H7 (cell line): ENCODE results near the gene TBC1D5. TPM values are rescaled to one million over a fixed set of nuclear protein-coding genes. Genes with fewer than 3 reads are reported as not detected.
"Not testable (repeated sequence)": the region's sequence is repeated elsewhere in the genome, so short reads cannot be mapped to it uniquely, and the experiment has no call there.

Source experiments
- DNase-seq: peaks from one replicate; pipeline ENCODE4 v3.0.0; 2012
- H3K27me3 ChIP-seq: 2 replicates; pipeline ENCODE4 v1.6.0; 2011; ENCODE audit warnings: mild to moderate bottlenecking, low read length; ENCODE audit not compliant: control insufficient read depth, insufficient read depth
- H3K36me3 ChIP-seq: replicated peaks from 2 replicates; pipeline ENCODE4 v1.5.1; 2011; ENCODE audit warnings: low read length; ENCODE audit not compliant: control insufficient read depth, insufficient read depth
- H3K4me3 ChIP-seq: 2 replicates; pipeline ENCODE4 v1.5.1; 2011; ENCODE audit warnings: low read depth, mild to moderate bottlenecking, control low read depth, low read length, moderate library complexity; ENCODE audit not compliant: insufficient read depth
- total RNA-seq: library from RNA; depleted of rRNA; stranded (reverse); fragments of >200 nt; shearing (Covaris generic); gene quantifications from 2 replicates; pipeline ENCODE4 v1.2.3, GENCODE V29; 2014

Gene TBC1D5
- total RNA-seq, 1 experiment from 2014 or later, result 26.8 TPM

DNA sequence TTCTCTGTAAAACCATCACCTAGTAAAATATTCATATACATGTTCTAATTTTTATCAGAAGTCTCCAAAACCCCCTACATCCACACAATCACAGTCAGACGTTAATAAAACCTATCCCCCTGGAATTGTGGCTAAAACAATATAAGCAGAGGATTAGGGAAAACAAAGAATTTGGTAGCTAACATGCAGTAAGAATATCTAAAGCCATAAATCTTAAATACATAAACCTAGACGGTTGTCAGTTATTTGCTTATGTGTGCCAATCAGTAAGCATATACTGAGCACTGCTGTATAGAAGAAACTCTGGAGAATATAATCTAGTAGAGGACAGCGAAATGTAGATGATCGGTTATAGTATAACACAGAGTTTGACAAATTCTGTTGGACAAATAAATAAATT, 232.2 kb downstream of the TBC1D5 start:
- Histone ChIP-seq H3K36me3 (no peaks in the 10 kb centered on the region), H3K27me3 (no peaks in the 10 kb centered on the region), H3K4me3 (no peak overlapping the region)
- no peak for DNase-seq

DNA sequence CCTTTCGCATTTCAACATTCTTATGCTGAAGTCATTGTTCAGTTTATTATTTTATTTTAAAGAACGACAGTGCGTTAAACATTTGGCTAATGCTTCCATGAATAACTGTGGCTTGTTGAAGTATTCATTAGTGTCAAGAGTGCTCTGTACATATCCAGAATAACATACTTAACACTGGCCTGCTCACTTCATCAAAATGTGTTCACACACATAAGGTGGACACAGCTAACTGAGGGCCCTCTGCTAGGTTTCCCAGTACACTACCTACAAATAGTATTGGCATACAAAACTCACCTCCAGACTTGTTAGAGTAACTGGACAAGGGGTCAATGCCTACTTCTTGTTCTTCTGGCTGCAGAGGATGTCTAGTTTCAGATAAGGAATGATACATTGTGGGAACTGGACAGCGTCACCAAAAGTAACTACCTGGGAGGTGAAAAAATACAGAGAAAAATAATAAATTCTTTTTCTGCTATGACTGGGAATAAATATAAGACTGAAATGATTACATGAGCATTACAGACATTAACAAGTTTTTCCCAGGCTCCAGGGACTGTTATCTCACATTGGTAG, 234.2 kb downstream of the TBC1D5 start:
- H3K27me3 ChIP-seq, result no peaks in the 10 kb centered on the region
- no peak overlapping the region for H3K4me3 ChIP-seq
- no peaks in the 10 kb centered on the region for H3K36me3 ChIP-seq
- no peak for DNase-seq

DNA sequence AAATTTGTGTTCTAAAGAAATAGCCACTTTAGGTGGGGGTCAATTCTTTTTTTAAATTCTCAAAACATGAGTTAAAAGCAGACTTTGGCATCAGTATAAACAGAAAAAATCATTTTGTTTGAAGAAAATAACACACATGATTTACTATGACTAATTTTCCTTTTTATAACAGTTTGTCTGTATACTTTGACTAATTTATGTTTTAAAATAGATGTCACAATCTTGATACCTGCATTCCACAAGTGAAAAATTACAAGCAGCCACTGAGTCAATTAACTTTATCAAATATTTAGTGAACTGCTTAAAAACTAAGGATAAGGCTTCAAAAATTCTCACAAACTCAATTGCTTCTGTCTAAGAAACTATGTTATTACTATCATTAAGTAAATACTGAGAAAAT, 235.0 kb downstream of the TBC1D5 start:
- Histone ChIP-seq H3K27me3 (no peaks in the 10 kb centered on the region), H3K4me3 (no peak overlapping the region), H3K36me3 (no peaks in the 10 kb centered on the region)
- DNase-seq, result no peak

DNA sequence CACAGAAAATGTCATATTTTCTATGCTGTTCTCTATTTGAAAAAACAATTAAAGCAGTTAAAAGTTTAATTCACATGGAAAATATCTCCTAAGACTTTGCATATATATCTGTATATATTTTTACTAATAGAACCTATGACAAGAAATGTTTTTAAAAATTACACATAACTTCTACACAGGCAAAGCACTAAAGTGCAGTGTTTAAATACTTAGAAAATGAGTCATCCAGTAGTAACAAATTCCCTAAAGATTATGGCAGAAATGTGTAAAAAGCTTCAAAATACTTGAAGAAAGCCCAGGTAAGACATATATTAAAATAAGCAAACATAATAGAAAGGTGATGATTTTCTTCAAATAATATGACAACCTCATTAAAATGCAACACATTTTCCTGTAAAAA, 236.6 kb downstream of the TBC1D5 start:
- no peaks in the 10 kb centered on the region for H3K27me3 ChIP-seq
- DNase-seq, result no peak

DNA sequence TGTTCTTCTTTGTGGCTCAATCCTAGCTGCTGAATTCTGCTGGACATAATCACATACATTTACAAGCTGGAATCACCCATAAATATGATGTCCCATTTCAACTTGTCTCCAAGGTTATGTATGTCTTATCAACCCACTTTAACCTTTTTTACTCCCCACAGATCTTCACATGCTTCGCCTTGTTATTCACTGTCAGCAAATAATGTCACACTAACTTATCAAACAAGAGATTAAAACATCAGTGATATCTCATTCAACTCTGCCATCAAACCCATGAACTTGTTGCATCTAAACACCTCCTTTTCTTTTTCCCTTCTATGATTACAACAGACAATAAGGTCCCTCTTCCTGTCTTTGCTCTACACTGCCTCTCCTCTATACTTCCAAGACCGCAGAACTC, 240.7 kb downstream of the TBC1D5 start:
- Histone ChIP-seq H3K4me3 (no peak overlapping the region), H3K27me3 (no peaks in the 10 kb centered on the region), H3K36me3 (no peaks in the 10 kb centered on the region)
- DNase-seq, result no peak

More for the DNA sequence above, 236.6 kb downstream of the TBC1D5 start:
- Histone ChIP-seq H3K4me3 (no peak overlapping the region), H3K36me3 (no peaks in the 10 kb centered on the region)

DNA sequence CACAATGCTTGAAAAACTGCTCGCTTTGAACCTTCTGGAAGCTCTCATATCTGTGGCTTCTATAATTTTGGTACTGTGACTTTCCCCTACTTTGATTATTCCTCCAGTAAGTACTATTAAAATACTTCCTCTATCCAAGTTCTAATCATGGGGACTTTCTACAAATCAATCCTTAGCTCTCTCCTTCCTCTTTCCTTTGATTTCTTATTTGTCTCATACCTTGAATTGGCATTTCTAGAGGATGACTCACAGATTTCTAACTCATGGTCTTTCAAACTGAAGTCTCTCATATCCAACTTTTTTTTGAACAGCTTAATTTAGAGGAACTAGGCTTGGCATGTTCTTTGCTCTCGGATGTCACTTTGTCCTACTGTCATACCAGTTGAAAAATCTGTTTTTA, 241.8 kb downstream of the TBC1D5 start:
- no peaks in the 10 kb centered on the region for H3K36me3 ChIP-seq
- H3K27me3 ChIP-seq, result no peaks in the 10 kb centered on the region
- H3K4me3 ChIP-seq, result no peak overlapping the region
- DNase-seq, result no peak

DNA sequence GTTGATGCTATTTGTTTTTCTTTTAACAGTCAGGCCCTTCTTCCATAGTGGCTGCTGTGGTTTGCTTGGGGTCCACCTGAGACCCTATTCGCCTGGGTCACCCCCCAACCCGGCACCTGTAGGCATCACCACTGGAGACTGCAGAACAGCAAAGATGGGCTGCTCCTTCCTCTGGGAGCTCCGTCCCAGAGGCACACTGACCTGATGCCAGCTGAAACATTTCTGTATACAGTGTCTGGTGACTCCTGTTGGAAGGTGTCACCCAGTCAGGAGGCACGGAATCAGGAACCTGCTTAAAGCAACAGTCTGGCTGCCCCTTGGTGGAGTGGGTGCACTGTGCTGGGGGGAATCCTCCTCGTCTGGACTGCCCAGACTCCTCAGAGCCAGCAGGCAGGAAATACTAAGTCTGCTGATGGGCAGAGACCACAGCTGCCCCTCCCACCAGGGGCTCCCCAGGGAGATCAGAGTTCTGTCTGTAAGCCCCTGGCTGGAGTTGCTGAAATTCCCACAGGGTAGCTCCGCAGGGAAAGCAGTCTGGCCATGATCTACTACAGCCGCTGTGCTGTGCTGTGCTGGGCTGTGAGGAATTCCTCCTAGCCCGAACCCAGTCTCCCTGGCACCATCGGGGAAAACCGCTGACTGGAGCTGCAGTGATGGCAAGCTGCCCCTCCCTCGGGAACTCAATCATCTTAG, 248.2 kb downstream of the TBC1D5 start:
- peak; percentile 7 for DNase-seq
- Histone ChIP-seq H3K27me3 (no peaks in the 10 kb centered on the region), H3K4me3 (no peak overlapping the region), H3K36me3 (no peaks in the 10 kb centered on the region)

DNA sequence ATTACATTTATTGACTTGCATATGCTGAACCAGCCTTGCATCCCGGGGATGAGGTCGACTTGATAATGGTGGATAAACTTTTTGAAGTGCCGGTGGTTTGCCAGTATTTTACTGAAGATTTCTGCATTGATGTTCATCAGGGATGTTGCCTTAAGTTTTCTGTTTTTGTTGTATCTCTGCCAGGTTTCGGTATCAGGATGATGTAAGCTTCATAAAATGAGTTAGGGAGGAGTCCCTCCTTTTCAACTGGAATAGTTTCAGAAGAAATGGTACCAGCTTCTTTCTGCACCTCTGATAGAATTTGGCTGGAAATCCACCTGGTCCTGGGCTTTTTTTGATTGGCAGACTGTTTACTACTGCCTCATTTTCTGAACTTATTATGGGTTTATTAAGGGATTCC, 250.8 kb downstream of the TBC1D5 start:
- no peaks in the 10 kb centered on the region for H3K27me3 ChIP-seq
- H3K4me3 ChIP-seq, result no peak overlapping the region
- no peak for DNase-seq
- H3K36me3 ChIP-seq, result no peaks in the 10 kb centered on the region

DNA sequence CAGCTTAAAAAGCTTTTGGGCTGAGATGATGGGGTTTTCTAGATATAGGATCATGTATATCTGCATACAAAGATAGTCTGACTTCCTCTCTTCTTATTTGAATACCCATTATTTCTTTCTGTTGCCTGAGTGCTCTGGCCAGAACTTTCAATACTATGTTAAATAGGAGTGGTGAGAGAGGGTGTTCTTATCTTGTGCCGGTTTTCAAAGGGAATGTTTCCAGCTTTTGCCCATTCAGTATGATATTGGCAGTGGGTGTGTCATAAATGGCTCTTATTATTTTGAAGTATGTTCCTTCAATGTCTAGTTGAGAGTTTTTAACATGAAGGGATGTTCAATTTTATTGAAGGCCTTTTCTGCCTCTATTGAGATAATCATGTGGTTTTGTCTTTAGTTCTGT, 251.2 kb downstream of the TBC1D5 start:
- H3K27me3 ChIP-seq, H3K36me3 ChIP-seq, H3K4me3 ChIP-seq, DNase-seq: not testable (repeated sequence)

DNA sequence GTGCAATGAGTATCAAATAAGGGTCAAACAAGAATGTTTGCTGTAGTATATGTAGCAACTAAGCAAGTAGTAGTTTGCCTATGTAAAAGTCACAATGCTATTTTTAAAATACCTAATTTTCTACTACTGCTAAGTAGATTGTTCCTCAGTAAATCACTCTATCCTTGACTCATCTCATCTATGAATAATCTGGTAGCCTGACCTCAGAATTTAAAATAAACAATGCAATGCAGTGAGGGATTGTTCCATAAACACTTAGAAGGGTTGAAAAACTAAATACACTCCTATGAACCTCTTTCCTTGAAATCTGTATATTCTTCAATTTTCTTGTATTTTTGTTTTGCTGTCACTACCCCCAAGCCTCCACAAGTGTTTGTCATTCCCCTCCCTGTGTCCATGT, 253.3 kb downstream of the TBC1D5 start:
- Histone ChIP-seq H3K27me3 (no peaks in the 10 kb centered on the region), H3K36me3 (no peaks in the 10 kb centered on the region), H3K4me3 (no peak overlapping the region)
- DNase-seq, result no peak

DNA sequence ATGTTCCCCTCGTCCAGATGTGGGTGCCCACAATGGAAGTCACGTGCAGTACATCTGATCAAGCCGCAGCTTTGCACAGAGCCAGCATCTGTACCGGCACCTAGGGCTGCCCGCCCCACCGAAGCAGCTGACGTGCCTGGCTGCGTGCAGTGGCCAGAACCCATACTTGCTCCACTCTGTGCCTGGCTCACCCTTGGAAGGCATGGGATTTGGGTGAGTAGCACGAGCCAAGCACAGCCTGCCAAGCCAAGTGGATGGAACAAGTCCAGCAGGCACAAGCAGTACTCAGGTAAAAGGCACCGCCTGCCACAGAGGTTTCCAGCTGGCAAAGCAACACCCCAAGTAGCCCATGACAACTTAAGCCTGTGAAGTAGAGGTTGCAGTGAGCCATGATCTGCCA, 261.3 kb downstream of the TBC1D5 start:
- H3K36me3 ChIP-seq, result no peaks in the 10 kb centered on the region
- DNase-seq, result no peak
- no peaks in the 10 kb centered on the region for H3K27me3 ChIP-seq
- H3K4me3 ChIP-seq, result no peak overlapping the region

DNA sequence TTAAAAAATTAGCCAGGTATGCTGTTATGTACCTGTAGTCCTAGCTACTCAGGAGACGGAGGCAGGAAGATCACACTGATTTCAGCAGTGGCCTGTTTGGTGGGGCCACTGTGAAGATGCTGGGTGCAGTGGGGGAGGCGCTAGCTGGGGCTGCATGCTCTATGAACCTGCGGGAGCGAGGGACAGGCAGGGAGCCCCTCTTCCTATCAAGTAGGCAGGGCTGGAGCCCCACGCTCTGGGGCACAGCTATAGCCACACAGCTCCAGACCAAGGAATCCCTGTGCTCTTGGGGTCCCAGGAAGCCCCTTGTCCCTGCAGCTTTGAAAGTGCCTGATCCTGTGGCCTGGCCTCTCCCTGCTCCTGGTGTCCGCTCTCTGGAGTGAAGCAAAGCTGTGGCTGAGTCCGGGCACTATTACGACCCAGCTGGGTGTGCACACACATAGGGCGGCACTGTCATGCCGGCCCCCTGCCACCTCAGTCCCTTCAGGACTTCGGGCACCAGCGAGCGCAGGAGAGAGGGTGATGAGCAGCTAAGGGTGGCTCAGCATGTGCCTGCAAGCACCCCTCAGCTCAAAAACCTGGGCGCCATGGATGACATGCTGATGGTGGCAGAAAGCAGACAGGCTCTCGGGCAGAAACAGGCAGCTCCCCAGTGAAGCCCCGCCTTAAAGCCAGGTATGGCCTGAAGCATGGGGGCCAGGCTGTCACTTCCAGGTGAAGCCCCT, 262.6 kb downstream of the TBC1D5 start:
- Histone ChIP-seq H3K27me3 (no peaks in the 10 kb centered on the region), H3K36me3 (no peaks in the 10 kb centered on the region), H3K4me3 (no peak overlapping the region)
- no peak for DNase-seq

DNA sequence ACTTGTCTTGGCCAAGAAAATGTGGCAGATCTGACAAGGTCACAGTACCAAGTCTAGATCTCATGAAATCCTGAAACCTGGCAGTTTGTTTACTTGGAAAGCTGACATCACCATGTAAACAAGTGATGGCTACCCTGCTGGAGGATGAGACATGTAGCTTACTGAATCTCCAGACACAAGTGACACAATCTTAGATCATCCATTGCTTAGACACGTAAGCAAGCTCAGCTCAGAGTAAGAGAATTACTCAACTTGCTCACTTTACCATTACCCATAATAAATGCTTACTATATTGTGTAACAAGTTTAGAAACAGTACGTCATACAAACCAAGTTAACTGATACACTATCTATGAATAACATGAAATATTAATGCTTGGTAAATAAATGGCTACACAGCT, 263.8 kb downstream of the TBC1D5 start:
- no peak for DNase-seq
- H3K27me3 ChIP-seq, result no peaks in the 10 kb centered on the region

DNA sequence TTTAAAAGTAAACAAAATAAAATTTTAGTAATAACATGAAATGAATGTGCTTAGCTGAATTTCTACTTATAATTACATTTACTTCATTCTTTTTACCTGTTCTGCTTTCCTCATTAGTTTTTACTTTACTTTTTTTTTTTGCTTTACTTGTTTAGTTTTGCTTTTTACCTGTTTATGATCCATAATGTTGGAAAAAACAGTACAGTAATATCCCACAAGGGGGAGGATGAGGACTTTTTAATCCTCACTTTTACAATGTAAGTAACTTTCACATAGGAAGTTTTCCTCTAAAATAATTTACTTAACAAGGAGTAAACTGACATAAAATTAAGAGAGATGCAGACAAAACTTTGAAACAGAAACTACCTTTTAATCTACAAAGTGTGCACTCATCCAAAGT, 268.7 kb downstream of the TBC1D5 start:
- no peak overlapping the region for H3K4me3 ChIP-seq
- no peak for DNase-seq
- no peaks in the 10 kb centered on the region for H3K36me3 ChIP-seq
- H3K27me3 ChIP-seq, result no peaks in the 10 kb centered on the region

More for the DNA sequence above, 263.8 kb downstream of the TBC1D5 start:
- Histone ChIP-seq H3K36me3 (no peaks in the 10 kb centered on the region), H3K4me3 (no peak overlapping the region)

DNA sequence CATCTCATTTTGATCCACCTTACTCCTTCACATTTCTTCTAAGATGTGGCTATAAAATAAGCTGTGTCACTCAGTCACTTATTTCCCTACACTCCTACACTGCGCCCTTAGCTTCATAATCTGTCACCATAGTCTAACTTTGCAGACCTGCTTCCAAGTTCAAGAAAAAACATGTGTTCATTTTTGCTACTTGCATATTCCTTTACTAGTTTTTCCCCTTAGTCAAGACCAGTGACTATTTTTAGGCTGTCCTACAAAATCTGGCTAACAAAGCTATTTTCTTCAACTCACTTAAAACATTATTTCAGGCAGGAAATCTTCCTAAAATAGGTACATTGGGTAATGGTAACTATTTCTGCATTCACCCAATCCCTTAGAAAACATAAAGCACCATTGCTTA, 272.5 kb downstream of the TBC1D5 start:
- no peak overlapping the region for H3K4me3 ChIP-seq
- no peaks in the 10 kb centered on the region for H3K27me3 ChIP-seq
- no peak for DNase-seq
- no peaks in the 10 kb centered on the region for H3K36me3 ChIP-seq
